ENCODE results near the gene TSN. TPM values are rescaled to one million over a fixed set of nuclear protein-coding genes. Genes with fewer than 3 reads are reported as not detected.
A peak's percentile ranks its signal among the peaks of the same experiment; 100 is the strongest.
"Not testable (repeated sequence)": the region's sequence is repeated elsewhere in the genome, so short reads cannot be mapped to it uniquely, and the experiment has no call there.

The TSN gene
- total RNA-seq, 1 donor from 2014 or later = 78.3 TPM

GRCh38 chr2:121803503-121803902 is 48.1 kb downstream of the TSN start:
- DNase-seq = no peak

- no peak for DNase-seq
These were observed 48.9 kb downstream of the TSN start for GRCh38 chr2:121804340-121804739.

GRCh38 chr2:121804997-121805765 is 49.7 kb downstream of the TSN start:
- no peak for DNase-seq

- no peak for DNase-seq
These were observed 50.3 kb downstream of the TSN start for GRCh38 chr2:121805766-121806143.

DNA sequence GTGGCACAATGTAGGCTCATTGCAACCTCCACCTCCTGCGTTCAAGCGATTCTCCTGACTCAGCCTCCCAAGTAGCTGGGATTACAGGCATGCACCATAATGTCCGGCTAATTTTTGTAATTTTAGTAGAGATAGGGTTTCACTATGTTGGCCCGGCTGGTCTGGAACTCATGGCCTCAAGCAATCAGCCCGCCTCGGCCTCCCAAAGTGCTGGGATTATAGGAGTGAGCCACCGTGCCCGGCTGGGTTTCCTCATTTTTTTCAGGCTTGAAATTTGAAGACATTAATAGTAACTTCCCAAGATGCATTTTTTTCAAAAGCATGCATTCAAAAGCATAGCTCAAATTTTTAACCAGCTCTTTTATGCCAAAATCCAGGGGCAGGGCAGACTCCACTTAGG is 52.3 kb downstream of the TSN start:
- DNase-seq = not testable (repeated sequence)

GRCh38 chr2:121809607-121810006 is 54.2 kb downstream of the TSN start:
- DNase-seq = no peak

DNA sequence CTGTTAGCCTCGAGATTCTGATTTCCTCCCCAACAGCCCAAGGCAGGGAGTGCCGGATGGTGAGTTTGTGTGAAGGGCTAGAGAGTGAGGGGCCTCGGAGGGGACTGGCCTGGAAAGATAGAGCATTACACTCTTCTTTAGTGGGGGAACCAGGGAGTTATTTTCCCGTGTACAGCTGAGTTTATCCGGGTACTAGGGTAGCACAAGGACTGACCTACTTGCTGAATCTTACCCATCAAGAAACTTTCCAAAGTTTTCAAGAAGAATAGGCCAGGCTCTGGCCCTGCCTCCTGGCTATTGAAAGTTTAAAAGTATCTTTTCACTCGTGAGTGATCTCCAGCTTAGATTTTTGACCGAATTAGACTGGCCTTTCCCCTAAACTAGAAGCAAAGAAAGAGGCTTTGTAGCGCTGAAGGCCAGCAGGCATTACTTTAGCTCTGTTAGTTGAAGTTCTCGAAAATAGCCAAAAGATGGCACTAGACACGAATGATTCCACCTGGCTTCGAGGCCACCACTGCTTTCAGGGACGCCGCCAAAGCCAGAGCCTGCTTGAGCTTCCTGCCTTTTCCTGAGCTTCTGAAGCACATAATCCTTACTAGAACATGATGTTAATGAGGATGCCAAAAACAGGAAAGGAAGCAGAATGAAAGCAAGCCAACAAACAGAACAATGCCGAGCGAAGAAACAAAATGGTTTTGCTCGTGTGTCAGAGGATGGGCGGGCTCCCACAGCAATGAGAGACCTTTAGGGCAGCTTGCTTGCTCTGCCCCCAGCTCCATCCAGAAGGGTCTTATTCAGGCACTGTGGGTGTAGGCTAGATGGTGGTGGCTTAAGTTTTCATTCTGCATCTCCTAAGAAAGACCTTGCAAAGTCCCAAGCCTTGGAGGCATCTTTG is 55.8 kb downstream of the TSN start:
- peak; percentile 44 for DNase-seq

GRCh38 chr2:121813083-121813482 is 57.6 kb downstream of the TSN start:
- DNase-seq = not testable (repeated sequence)

- no peak for DNase-seq
These were observed 59.8 kb downstream of the TSN start for GRCh38 chr2:121815216-121815615.

- DNase-seq = no peak
These were observed 61.3 kb downstream of the TSN start for GRCh38 chr2:121816797-121817196.

DNA sequence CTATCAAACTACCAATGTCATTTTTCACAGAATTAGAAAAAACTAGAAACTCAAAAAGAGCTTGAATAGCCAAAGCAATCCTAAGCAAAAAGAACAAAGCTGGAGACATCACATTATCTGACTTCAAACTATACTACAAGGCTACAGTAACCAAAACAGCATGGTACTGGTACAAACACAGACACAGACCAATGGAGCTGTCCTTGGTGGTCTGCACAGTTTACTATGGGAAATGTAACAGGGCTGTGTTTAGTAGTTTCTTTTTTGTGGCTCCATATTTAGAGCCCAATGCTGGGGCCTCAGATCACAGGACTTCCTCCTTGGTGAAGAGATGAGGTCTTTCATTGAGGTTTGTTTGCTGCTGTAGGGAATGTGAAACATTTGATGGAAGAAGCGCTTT is 61.9 kb downstream of the TSN start:
- DNase-seq = not testable (repeated sequence)

Other genes starting within 250 kb of the TSN start
- under 0.01 TPM for gene RNU4ATAC, start 224.8 kb upstream of the TSN start, total RNA-seq
- gene CLASP1, start 106.2 kb upstream of the TSN start, total RNA-seq = 215 TPM
- 51.6 TPM for gene NIFK, start 18.8 kb upstream of the TSN start, total RNA-seq

Measured in occipital lobe (tissue), 2 donors.